Fibroblast of the aortic adventitia (primary cell): Measurements from ENCODE around the gene TMEM163. TPM values are rescaled to one million over a fixed set of nuclear protein-coding genes. Genes with fewer than 3 reads are reported as not detected.

Experiments
- DNase-seq: peaks from one replicate; pipeline ENCODE4 v3.0.0-alpha.2; 2010; ENCODE audit warnings: low read depth
- H3K4me3 ChIP-seq: 2 replicates; pipeline ENCODE4 v1.5.1; 2011; ENCODE audit warnings: low read depth, mild to moderate bottlenecking, control low read depth, low read length, moderate library complexity
- total RNA-seq: library from RNA; depleted of rRNA; stranded (reverse); fragments of >200 nt; gene quantifications from 2 replicates; pipeline ENCODE4 v1.2.3, GENCODE V29; 2012; ENCODE audit warnings: low replicate concordance
- TF ChIP-seq, protein P1 (sequence below): IDR thresholded peaks from 2 replicates; pipeline ENCODE4 v1.5.1; 2011; ENCODE audit warnings: mild to moderate bottlenecking, low read length, control low read depth, inconsistent platforms; ENCODE audit not compliant: insufficient read depth

TMEM163 gene
- total RNA-seq, 1 donor: not detected

DNA sequence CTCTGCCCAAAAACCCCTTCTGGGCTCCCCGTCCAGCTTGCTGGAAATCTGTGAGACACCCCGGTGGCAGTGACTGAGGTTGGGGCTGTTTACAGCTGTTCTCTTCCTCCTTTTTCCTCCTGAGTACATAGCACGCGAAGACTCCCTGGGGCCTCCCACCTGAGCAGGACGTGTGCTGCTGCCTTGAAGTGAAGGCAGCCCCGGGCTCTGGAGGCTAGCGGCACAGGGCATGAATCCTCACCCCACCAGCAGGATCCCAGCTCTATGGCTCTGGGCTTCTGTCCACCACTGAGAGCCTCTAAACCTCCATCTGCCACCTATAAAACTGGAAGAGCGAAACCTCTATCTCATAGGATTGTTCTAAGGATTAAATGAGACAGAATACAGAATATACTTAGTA, 182.5 kb downstream of the TMEM163 start:
- TF ChIP-seq, protein P1, sequence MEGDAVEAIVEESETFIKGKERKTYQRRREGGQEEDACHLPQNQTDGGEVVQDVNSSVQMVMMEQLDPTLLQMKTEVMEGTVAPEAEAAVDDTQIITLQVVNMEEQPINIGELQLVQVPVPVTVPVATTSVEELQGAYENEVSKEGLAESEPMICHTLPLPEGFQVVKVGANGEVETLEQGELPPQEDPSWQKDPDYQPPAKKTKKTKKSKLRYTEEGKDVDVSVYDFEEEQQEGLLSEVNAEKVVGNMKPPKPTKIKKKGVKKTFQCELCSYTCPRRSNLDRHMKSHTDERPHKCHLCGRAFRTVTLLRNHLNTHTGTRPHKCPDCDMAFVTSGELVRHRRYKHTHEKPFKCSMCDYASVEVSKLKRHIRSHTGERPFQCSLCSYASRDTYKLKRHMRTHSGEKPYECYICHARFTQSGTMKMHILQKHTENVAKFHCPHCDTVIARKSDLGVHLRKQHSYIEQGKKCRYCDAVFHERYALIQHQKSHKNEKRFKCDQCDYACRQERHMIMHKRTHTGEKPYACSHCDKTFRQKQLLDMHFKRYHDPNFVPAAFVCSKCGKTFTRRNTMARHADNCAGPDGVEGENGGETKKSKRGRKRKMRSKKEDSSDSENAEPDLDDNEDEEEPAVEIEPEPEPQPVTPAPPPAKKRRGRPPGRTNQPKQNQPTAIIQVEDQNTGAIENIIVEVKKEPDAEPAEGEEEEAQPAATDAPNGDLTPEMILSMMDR: no peak
- H3K4me3 ChIP-seq: no peak overlapping the region
- no peak for DNase-seq

DNA sequence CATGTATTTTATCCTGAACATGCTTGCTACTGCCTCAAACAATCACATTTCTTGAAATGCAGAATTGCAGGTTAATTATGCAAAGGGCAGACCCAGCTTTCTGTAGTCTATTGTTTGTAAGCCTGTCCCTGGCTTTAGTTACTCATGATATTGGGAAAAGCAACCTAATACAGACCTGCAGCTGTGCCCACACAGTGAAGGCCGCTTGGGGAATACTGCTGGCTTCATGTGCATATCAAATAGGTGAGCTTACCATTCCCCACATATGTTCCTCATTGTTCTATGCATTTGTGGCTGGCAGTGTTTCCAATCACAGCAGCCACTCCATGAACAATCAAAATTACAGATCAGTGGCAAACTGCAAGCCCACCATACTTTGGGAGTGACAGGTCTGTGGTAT, 186.3 kb downstream of the TMEM163 start:
- DNase-seq: no peak
- TF ChIP-seq, protein P1: no peak
- no peak overlapping the region for H3K4me3 ChIP-seq

DNA sequence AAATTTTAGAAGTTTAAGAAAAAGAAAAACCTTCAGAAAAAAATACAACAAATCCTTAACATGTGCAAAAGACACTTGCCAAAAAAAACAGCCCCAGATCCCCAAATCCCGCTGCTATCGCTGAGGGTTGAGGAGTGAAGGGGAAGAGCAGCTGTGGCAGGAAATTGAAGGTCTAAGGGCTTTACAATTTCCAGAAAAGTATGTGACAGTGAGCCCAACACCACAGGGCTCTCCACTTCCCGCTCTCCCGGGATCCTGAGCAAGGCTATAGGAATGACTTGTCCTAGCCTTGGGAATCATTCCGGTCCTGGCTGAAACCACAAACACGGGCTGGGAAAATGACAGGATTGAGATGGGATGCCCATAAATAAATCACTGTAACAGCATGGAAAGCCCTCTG, 191.4 kb downstream of the TMEM163 start:
- DNase-seq: no peak
- TF ChIP-seq, protein P1: no peak
- no peak overlapping the region for H3K4me3 ChIP-seq

DNA sequence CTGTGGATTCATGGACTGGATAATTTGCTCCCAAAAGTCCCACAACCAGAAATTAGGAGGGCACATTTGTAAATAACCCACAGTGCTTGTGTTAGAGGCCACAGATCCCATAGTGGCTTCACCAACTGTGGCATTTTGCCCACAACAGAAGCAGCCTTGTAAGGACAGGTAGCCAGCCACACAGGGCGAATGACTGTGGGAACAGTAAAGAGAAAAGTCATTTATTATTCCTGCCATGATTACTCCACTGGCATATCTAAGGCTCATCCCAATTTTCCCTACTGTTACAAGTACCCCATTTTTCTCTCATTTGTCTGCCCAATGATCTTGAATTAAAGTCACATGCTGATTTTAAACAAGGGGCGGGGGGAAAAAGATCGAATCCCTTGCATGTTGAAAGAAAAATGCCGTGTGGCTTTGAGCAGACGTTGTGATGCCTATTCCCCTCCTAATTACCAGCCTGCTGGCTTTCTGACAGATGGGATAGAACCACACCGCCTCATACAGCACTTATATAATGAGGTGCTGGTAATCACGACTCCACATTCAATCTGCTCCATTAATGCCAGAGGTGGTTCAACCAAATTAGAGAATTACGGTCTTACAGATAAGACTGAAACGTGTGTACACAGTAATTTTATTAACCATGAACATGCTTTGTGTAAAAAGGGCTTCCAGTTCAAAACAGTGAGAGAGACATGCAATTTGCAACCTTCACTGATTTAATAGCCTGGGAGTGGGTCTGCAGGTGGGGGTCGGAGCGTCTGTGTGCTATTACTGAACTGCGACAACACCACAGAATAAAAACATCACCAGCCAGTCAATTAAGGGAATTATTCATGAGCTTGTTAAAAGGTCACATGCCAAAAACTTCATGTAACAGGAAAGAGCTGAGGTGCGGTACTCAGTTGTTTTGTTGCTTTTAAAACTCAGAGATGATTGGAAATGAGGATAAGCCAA, 196.0 kb downstream of the TMEM163 start:
- no peak overlapping the region for H3K4me3 ChIP-seq
- DNase-seq: no peak
- TF ChIP-seq, protein P1: no peak

GRCh38 chr2:134518101-134518500, 200.7 kb downstream of the TMEM163 start:
- TF ChIP-seq, protein P1: no peak
- H3K4me3 ChIP-seq: no peak overlapping the region
- no peak for DNase-seq

DNA sequence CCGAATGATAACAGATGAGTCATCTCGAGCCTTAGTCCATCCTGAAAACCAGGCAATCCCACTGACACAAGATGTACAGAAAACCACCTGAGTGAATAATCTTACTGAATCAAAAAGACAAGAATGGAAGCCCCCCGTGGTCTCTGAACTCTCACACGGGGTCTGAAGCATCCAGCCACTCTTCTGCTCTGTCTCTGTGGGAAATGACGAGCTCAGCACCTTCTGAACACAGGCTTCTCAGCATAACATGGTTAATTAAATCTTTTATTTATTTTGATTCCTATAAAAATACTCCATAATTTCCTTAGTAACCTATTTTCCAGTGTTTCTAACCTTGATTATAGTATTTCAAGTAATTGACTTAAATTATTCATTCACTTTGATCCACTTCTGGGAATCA, 203.7 kb downstream of the TMEM163 start:
- H3K4me3 ChIP-seq: no peak overlapping the region

More for the DNA sequence above, 203.7 kb downstream of the TMEM163 start:
- DNase-seq: no peak
- TF ChIP-seq, protein P1: no peak
